ENCODE measurements around the gene ZNF784. TPM values are rescaled to one million over a fixed set of nuclear protein-coding genes. Genes with fewer than 3 reads are reported as not detected.

ZNF784 gene
- total RNA-seq, 2 donors from 2014 or later = 6.9 to 9.6 TPM

- H3K9me3 ChIP-seq = no peaks in the 10 kb centered on the region
- no peak overlapping the region for H3K4me3 ChIP-seq
- intact Hi-C loops (cut with DNase I) = no loop called here
- H3K4me1 ChIP-seq = no peaks in the 10 kb centered on the region
- no peak overlapping the region for H3K27ac ChIP-seq
- no peaks in the 10 kb centered on the region for H3K27me3 ChIP-seq
- DNase-seq (no peak), ATAC-seq (no peak)
- WGBS, 2 donors = 93 to 94% methylated on average over 26 to 39 of the region's 73 CpGs
- peaks cover 0 to 5% of the 10 kb centered on the region in 2 donors for H3K36me3 ChIP-seq (replicated peaks in 1 of 2; ENCODE audit: insufficient read depth in 1 of 2, low read depth in 2 of 2)
- no peak for TF ChIP-seq CTCF (IDR thresholded peaks at IDR 0.05)
- no peak for TF ChIP-seq POLR2A (IDR thresholded peaks at IDR 0.05)
These were observed 31.8 kb downstream of the ZNF784 start for GRCh38 chr19:55592391-55593090.

GRCh38 chr19:55591555-55591954 lies 32.8 kb downstream of the ZNF784 start:
- 74 to 75% methylated on average over 10 of the region's 10 CpGs for WGBS, 2 donors
- Histone ChIP-seq H3K27ac (no peak overlapping the region), H3K27me3 (no peaks in the 10 kb centered on the region), H3K36me3 (replicated peaks in 1 of 2; ENCODE audit: insufficient read depth in 1 of 2, low read depth in 2 of 2) (peaks cover 0 to 5% of the 10 kb centered on the region in 2 donors), H3K4me1 (peaks cover 10% of the 10 kb centered on the region), H3K9me3 (no peaks in the 10 kb centered on the region), H3K4me3 (no peak overlapping the region)
- TF ChIP-seq CTCF (IDR thresholded peaks at IDR 0.05) (no peak), POLR2A (IDR thresholded peaks at IDR 0.05) (no peak)
- ATAC-seq = no peak
- intact Hi-C loops (cut with DNase I) = no loop called here
- no peak for DNase-seq

GRCh38 chr19:55590617-55591016 lies 33.7 kb downstream of the ZNF784 start:
- TF ChIP-seq CTCF (IDR thresholded peaks at IDR 0.05) = no peak
- no peak for TF ChIP-seq POLR2A (IDR thresholded peaks at IDR 0.05)
- no peak overlapping the region for H3K4me3 ChIP-seq
- DNase-seq (no peak), ATAC-seq (no peak)
- no peaks in the 10 kb centered on the region for H3K36me3 ChIP-seq (replicated peaks in 1 of 2; ENCODE audit: insufficient read depth in 1 of 2, low read depth in 2 of 2)
- intact Hi-C loops (cut with DNase I) = no loop called here
- H3K27ac ChIP-seq = no peak overlapping the region
- no peaks in the 10 kb centered on the region for H3K27me3 ChIP-seq
- H3K4me1 ChIP-seq = peaks cover 19% of the 10 kb centered on the region
- no peaks in the 10 kb centered on the region for H3K9me3 ChIP-seq
- WGBS, 2 donors = 76% methylated on average over 10 of the region's 10 CpGs

GRCh38 chr19:55590109-55590508 lies 34.3 kb downstream of the ZNF784 start:
- H3K36me3 ChIP-seq (replicated peaks in 1 of 2; ENCODE audit: insufficient read depth in 1 of 2, low read depth in 2 of 2) = no peaks in the 10 kb centered on the region
- no peak overlapping the region for H3K4me3 ChIP-seq
- no peaks in the 10 kb centered on the region for H3K27me3 ChIP-seq
- DNase-seq = no peak
- intact Hi-C loops (cut with DNase I) = no loop called here
- ATAC-seq = no peak
- TF ChIP-seq POLR2A (IDR thresholded peaks at IDR 0.05) (no peak), CTCF (IDR thresholded peaks at IDR 0.05) (no peak)
- H3K4me1 ChIP-seq = peaks cover 22% of the 10 kb centered on the region
- no peak overlapping the region for H3K27ac ChIP-seq
- no peaks in the 10 kb centered on the region for H3K9me3 ChIP-seq
- 52 to 56% methylated on average over 7 of the region's 7 CpGs for WGBS, 2 donors

- 72 to 78% methylated on average over 8 of the region's 8 CpGs for WGBS, 2 donors
- H3K4me3 ChIP-seq = no peak overlapping the region
- H3K27ac ChIP-seq = no peak overlapping the region
- H3K27me3 ChIP-seq = no peaks in the 10 kb centered on the region
- intact Hi-C loops (cut with DNase I) = no loop called here
- no peaks in the 10 kb centered on the region for H3K9me3 ChIP-seq
- TF ChIP-seq CTCF (IDR thresholded peaks at IDR 0.05) = no peak
- no peak for TF ChIP-seq POLR2A (IDR thresholded peaks at IDR 0.05)
- peaks cover 22% of the 10 kb centered on the region for H3K4me1 ChIP-seq
- ATAC-seq (no peak), DNase-seq (no peak)
- H3K36me3 ChIP-seq (replicated peaks in 1 of 2; ENCODE audit: insufficient read depth in 1 of 2, low read depth in 2 of 2) = no peaks in the 10 kb centered on the region
These were observed 35.6 kb downstream of the ZNF784 start for GRCh38 chr19:55588738-55589137.
